K562 (cell line): ENCODE results near the gene HPN. TPM values are rescaled to one million over a fixed set of nuclear protein-coding genes. Genes with fewer than 3 reads are reported as not detected.

ENCODE experiments used
- BMI1 ChIP-seq: fragments of 150-350 bp; IDR thresholded peaks from 2 replicates; pipeline ENCODE4 v1.6.1; 2014; ENCODE audit warnings: low read length
- CCNT2 ChIP-seq: IDR thresholded peaks from 2 replicates; pipeline ENCODE4 v1.6.1; 2011; ENCODE audit warnings: borderline replicate concordance, low read depth, mild to moderate bottlenecking, moderate library complexity, mixed read lengths, low read length; ENCODE audit not compliant: insufficient read length; ENCODE audit errors: extremely low read depth
- FIP1L1 ChIP-seq: fragments of 200-400 bp; formaldehyde crosslinking; IDR thresholded peaks from 2 replicates; pipeline ENCODE4 v1.6.1; 2018; ENCODE audit warnings: mild to moderate bottlenecking, low read depth, low read length; ENCODE audit not compliant: poor library complexity, severe bottlenecking
- GABPA ChIP-seq: fragments of 200-800 bp; sonication (Bioruptor generic); conservative IDR thresholded peaks from 2 replicates; pipeline ENCODE4 v1.6.1; 2016; ENCODE audit warnings: low read depth, missing genetic modification characterization, missing compliant biosample characterization
- GATA2 ChIP-seq: sonication (generic); formaldehyde crosslinking; IDR thresholded peaks from 2 replicates; pipeline ENCODE4 v1.4.0; 2020; ENCODE audit warnings: mild to moderate bottlenecking, missing genetic modification reagents
- HDAC1 ChIP-seq, 2 experiments: fragments of 450-650 bp; IDR thresholded peaks; 2 replicates each; pipeline ENCODE4 v1.6.1; 2016 to 2017; ENCODE audit warnings: inconsistent platforms in 1 of 2, mild to moderate bottlenecking in 1 of 2, moderate library complexity in 1 of 2
- HDAC6 ChIP-seq: IDR thresholded peaks from 2 replicates; pipeline ENCODE4 v1.6.1; 2012; ENCODE audit warnings: low read depth, mild to moderate bottlenecking, control low read depth, inconsistent platforms, low read length, moderate library complexity
- KLF16 ChIP-seq: IDR thresholded peaks from 2 replicates; pipeline ENCODE4 v1.6.1; 2016; ENCODE audit warnings: antibody characterized with exemption
- MGA ChIP-seq: fragments of 450-650 bp; IDR thresholded peaks from 2 replicates; pipeline ENCODE4 v1.6.1; 2016; ENCODE audit warnings: mild to moderate bottlenecking, moderate library complexity
- POLR2A ChIP-seq: fragments of 450-650 bp; conservative IDR thresholded peaks from 2 replicates; pipeline ENCODE4 v1.6.1; 2016
- ZBTB11 ChIP-seq, 3 experiments: fragments of 200-800 bp in 1 of 3; fragments of 250-450 bp in 1 of 3; fragments of 450-650 bp in 1 of 3; sonication (Bioruptor Pico) in 1 of 3; sonication (Bioruptor generic) in 1 of 3; formaldehyde crosslinking in 1 of 3; IDR thresholded peaks; 2 replicates each; pipeline versions ENCODE4 v1.6.1 to v1.8.0; 2016 to 2022; ENCODE audit warnings: mild to moderate bottlenecking in 2 of 3, missing genetic modification characterization in 2 of 3, missing compliant biosample characterization in 1 of 3, moderate library complexity in 1 of 3
- ZNF184 ChIP-seq: sonication (generic); formaldehyde crosslinking; IDR thresholded peaks from 2 replicates; pipeline ENCODE4 v1.5.0; 2020; ENCODE audit warnings: missing genetic modification reagents
- polyA plus RNA-seq, 8 experiments: library from polyadenylated mRNA; depleted of rRNA in 4 of 8; stranded (reverse) in 5 of 8; unstranded in 3 of 8; fragments of >200 nt; fragmentation: Nextera tagmentation in 2 of 8; fragmentation: Illumina TruSeq in 1 of 8; extraction: Ambion mirVana in 2 of 8; extraction: Trizol in 1 of 8; gene quantifications; 2 replicates each; pipeline versions ENCODE4 v1.2.1 to v1.2.3, GENCODE V29; 2011 to 2014; ENCODE audit warnings: inconsistent platforms in 1 of 8, missing spikeins in 1 of 8
- total RNA-seq, 7 experiments: library from RNA; depleted of rRNA in 6 of 7; stranded (reverse); fragments of >200 nt in 6 of 7; fragmentation: Illumina TruSeq in 2 of 7; extraction: Trizol in 2 of 7; gene quantifications; 2 replicates each; pipeline versions ENCODE4 v1.2.1 to v1.2.3, GENCODE V29; 2011 to 2021; ENCODE audit warnings: low replicate concordance in 1 of 7

The HPN gene
- total and polyA plus RNA-seq, 9 of the 15 experiments (the other 6 are each of a cell fraction or from before 2014, with no cell fraction given), result 0.10 to 0.20 TPM; not detected in 7

GRCh38 chr19:35040826-35041547, 534 bp upstream of the HPN start (continued):
- peak; percentile 60 for TF ChIP-seq GATA2 (CRISPR knock-in tag)
- peak in 1 of 3 experiments; percentile 56; a peak in 1 of 6 replicates for TF ChIP-seq ZBTB11 (CRISPR knock-in tag; IDR thresholded peaks at IDR 0.05)
- peak; percentile 27; the same call in 1 of the 2 replicates for TF ChIP-seq POLR2A
- no peak for TF ChIP-seq BMI1
- TF ChIP-seq HDAC6, result no peak
- TF ChIP-seq ZNF184 (CRISPR knock-in tag), result no peak
- TF ChIP-seq KLF16, result peak; percentile 35; the same call in 1 of the 2 replicates
- peak; percentile 89 for TF ChIP-seq CCNT2
- TF ChIP-seq HDAC1 (IDR thresholded peaks at IDR 0.05), result peak in 1 of 2 experiments; percentile 63; a peak in 1 of 4 replicates
- peak; percentile 56 for TF ChIP-seq MGA
- TF ChIP-seq FIP1L1, result no peak
- TF ChIP-seq GABPA, result peak; percentile 70
